Measurements from ENCODE around the gene ENO3. TPM values are rescaled to one million over a fixed set of nuclear protein-coding genes. Genes with fewer than 3 reads are reported as not detected.

ENO3 gene
- polyA plus RNA-seq, 3 donors: 0.36 to 14.2 (median 0.60) TPM

GRCh38 chr17:4980644-4981216 lies 29.8 kb downstream of the ENO3 start:
- WGBS (ENCODE audit: insufficient coverage): 74% methylated on average over 3 of the region's 6 CpGs
- peaks cover 56 to 60% of the 10 kb centered on the region in 2 donors for H3K4me1 ChIP-seq (ENCODE audit: control insufficient read depth in 1 of 2, insufficient read depth in 2 of 2, low read length in 2 of 2)

GRCh38 chr17:4982305-4982704 lies 31.4 kb downstream of the ENO3 start:
- Histone ChIP-seq H3K4me2 (replicated peaks; ENCODE audit: extremely low read depth, low read length, poor library complexity, severe bottlenecking) (peak overlapping the region; percentile 16), H2AFZ (ENCODE audit: insufficient read depth, low read depth, low read length, poor library complexity, severe bottlenecking) (no peak overlapping the region), H3K9ac (ENCODE audit: insufficient read depth, low read length, poor library complexity, severe bottlenecking) (no peak overlapping the region), H3K4me1 (ENCODE audit: control insufficient read depth in 1 of 2, insufficient read depth in 2 of 2, low read length in 2 of 2) (peaks cover 69 to 74% of the 10 kb centered on the region in 2 donors), H3K27me3 (ENCODE audit: control insufficient read depth in 2 of 2, insufficient read depth in 2 of 2, low read length in 2 of 2) (no peaks in the 10 kb centered on the region), H3K4me3 (replicated peaks in 1 of 3; ENCODE audit: low read depth in 2 of 3, low read length in 3 of 3) (peak overlapping the region in 1 of 3 experiments; percentile 18), H3K27ac (ENCODE audit: low read depth in 1 of 2, low read length in 2 of 2) (peak overlapping the region; percentile 15 to 33), H4K20me1 (ENCODE audit: insufficient read depth, low read length) (peaks cover 10% of the 10 kb centered on the region), H3K79me2 (ENCODE audit: insufficient read depth, low read length) (peaks cover 24% of the 10 kb centered on the region), H3K36me3 (replicated peaks in 1 of 2; ENCODE audit: control insufficient read depth in 1 of 2, insufficient read depth in 2 of 2, low read length in 2 of 2) (peaks cover 27 to 58% of the 10 kb centered on the region in 2 donors), H3K9me3 (replicated peaks in 1 of 2; ENCODE audit: control insufficient read depth in 1 of 2, insufficient read depth in 1 of 2, low read length in 2 of 2) (no peaks in the 10 kb centered on the region)
- Mint-ChIP-seq H3K4me1 (peaks cover 75% of the 10 kb centered on the region), H3K36me3 (peaks cover 55 to 83% of the 10 kb centered on the region in 2 donors), H3K4me3 (no peak overlapping the region), H3K27ac (peak overlapping the region in 6 of 7 donors; percentile 12 to 86 (median 80)), H3K9me3 (peaks cover 0 to 2% (median 0%) of the 10 kb centered on the region in 7 donors), H3K27me3 (ENCODE audit: low read depth in 3 of 3) (no peaks in the 10 kb centered on the region)
- WGBS (ENCODE audit: insufficient coverage): 25% methylated on average over 5 of the region's 5 CpGs
- intact Hi-C loops (cut with micrococcal nuclease): loop anchor here in 1 of 2 donors (5.0 kb wide), 1 partner anchor 80 kb away; no protein-coding TSS in a partner anchor
- peak in 2 of 3 donors; percentile 31 to 62 for DNase-seq
- TF ChIP-seq CTCF (IDR thresholded peaks at IDR 0.05): no peak

More at GRCh38 chr17:4980644-4981216, 29.8 kb downstream of the ENO3 start:
- H3K27me3 ChIP-seq (ENCODE audit: control insufficient read depth in 2 of 2, insufficient read depth in 2 of 2, low read length in 2 of 2): no peaks in the 10 kb centered on the region
- no peak overlapping the region for H2AFZ ChIP-seq (ENCODE audit: insufficient read depth, low read depth, low read length, poor library complexity, severe bottlenecking)
- DNase-seq: peak in 2 of 3 donors; percentile 53 to 57
- H3K27ac Mint-ChIP-seq: peak overlapping the region; percentile 26 to 85 (median 70)
- H3K4me3 ChIP-seq (replicated peaks in 1 of 3; ENCODE audit: low read depth in 2 of 3, low read length in 3 of 3): no peak overlapping the region
- H3K36me3 Mint-ChIP-seq: peaks cover 63 to 95% of the 10 kb centered on the region in 2 donors
- H3K9ac ChIP-seq (ENCODE audit: insufficient read depth, low read length, poor library complexity, severe bottlenecking): no peak overlapping the region
- H3K27me3 Mint-ChIP-seq (ENCODE audit: low read depth in 3 of 3): no peaks in the 10 kb centered on the region
- peaks cover 37 to 72% of the 10 kb centered on the region in 2 donors for H3K36me3 ChIP-seq (replicated peaks in 1 of 2; ENCODE audit: control insufficient read depth in 1 of 2, insufficient read depth in 2 of 2, low read length in 2 of 2)
- H3K9me3 ChIP-seq (replicated peaks in 1 of 2; ENCODE audit: control insufficient read depth in 1 of 2, insufficient read depth in 1 of 2, low read length in 2 of 2): no peaks in the 10 kb centered on the region
- peaks cover 64% of the 10 kb centered on the region for H3K4me1 Mint-ChIP-seq
- peak; percentile 91 for TF ChIP-seq CTCF (IDR thresholded peaks at IDR 0.05)
- no peak overlapping the region for H3K4me2 ChIP-seq (replicated peaks; ENCODE audit: extremely low read depth, low read length, poor library complexity, severe bottlenecking)
- peaks cover 10% of the 10 kb centered on the region for H4K20me1 ChIP-seq (ENCODE audit: insufficient read depth, low read length)
- peak overlapping the region in 1 of 2 donors; percentile 78 for H3K27ac ChIP-seq (ENCODE audit: low read depth in 1 of 2, low read length in 2 of 2)
- H3K79me2 ChIP-seq (ENCODE audit: insufficient read depth, low read length): peaks cover 8% of the 10 kb centered on the region
- peaks cover 0 to 2% (median 0%) of the 10 kb centered on the region in 7 donors for H3K9me3 Mint-ChIP-seq
- peak overlapping the region in 1 of 2 donors; percentile 1 for H3K4me3 Mint-ChIP-seq
- intact Hi-C loops (cut with micrococcal nuclease): loop anchor here in 1 of 2 donors (5.0 kb wide), 1 partner anchor 82 kb away; no protein-coding TSS in a partner anchor

All from CD14-positive monocyte (primary cell).